ENCODE results near the gene TGFBR3.

- TF ChIP-seq CTCF (IDR thresholded peaks at IDR 0.05; ENCODE audit: borderline replicate concordance, extremely low read depth, low read length, poor library complexity, severe bottlenecking) (no peak), EZH2 (IDR thresholded peaks at IDR 0.05; ENCODE audit: borderline replicate concordance, low read depth, low read length, severe bottlenecking) (no peak)
These were observed 88.8 kb downstream of the TGFBR3 start for GRCh38 chr1:91797164-91797563.

Data from DND-41 (cell line).